Prostate gland (tissue), 2 donors: ENCODE results near the gene SLC9A4.

Source experiments
- POLR2A ChIP-seq: fragments of 450-650 bp; IDR thresholded peaks from one replicate; pipeline ENCODE4 v1.6.1; 2016; ENCODE audit warnings: antibody characterized with exemption, mild to moderate bottlenecking
- TF ChIP-seq, protein P1 (sequence below), 4 experiments: fragments of 200-600 bp in 2 of 4; fragments of 450-650 bp in 2 of 4; sonication (generic) in 2 of 4; IDR thresholded peaks; 1 replicate in 3 of 4; 2 replicates in 1 of 4; pipeline ENCODE4 v1.5.1; 2016 to 2019; ENCODE audit warnings: antibody characterized with exemption in 4 of 4, mild to moderate bottlenecking in 2 of 4, moderate library complexity in 2 of 4

DNA sequence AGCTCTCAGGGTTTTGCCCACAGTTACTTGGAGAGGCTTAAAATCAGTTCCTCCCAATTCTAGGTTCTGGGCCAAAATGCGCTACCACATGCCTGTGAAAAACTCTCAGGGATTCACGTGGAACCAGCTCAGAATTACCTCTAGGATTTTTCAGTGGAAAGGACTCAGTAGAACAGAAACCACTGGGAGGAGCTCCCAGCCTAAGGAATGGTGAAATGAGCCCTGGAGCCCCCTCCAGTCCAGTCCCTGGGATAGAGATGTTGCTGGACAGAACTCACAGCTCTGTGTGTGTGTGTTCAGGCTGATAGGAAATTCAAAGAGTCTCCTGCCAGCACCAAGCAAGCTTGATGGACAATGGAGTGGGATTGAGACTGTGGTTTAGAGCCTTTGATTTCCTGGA lies 21.1 kb upstream of the SLC9A4 start:
- TF ChIP-seq, protein P1, sequence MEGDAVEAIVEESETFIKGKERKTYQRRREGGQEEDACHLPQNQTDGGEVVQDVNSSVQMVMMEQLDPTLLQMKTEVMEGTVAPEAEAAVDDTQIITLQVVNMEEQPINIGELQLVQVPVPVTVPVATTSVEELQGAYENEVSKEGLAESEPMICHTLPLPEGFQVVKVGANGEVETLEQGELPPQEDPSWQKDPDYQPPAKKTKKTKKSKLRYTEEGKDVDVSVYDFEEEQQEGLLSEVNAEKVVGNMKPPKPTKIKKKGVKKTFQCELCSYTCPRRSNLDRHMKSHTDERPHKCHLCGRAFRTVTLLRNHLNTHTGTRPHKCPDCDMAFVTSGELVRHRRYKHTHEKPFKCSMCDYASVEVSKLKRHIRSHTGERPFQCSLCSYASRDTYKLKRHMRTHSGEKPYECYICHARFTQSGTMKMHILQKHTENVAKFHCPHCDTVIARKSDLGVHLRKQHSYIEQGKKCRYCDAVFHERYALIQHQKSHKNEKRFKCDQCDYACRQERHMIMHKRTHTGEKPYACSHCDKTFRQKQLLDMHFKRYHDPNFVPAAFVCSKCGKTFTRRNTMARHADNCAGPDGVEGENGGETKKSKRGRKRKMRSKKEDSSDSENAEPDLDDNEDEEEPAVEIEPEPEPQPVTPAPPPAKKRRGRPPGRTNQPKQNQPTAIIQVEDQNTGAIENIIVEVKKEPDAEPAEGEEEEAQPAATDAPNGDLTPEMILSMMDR (IDR thresholded peaks at IDR 0.05): no peak
- TF ChIP-seq POLR2A: no peak
